CD4-positive, alpha-beta T cell (primary cell): Measurements from ENCODE around the gene RANBP3. TPM values are rescaled to one million over a fixed set of nuclear protein-coding genes. Genes with fewer than 3 reads are reported as not detected.

Source experiments
- ATAC-seq: fragments of 200-7000 bp; cut with Tn5 transposase; one replicate; pipeline ENCODE4 v1.10.0; 2022; ENCODE audit warnings: mild to moderate bottlenecking; ENCODE audit not compliant: poor library complexity
- CTCF ChIA-PET: fragments of 350-600 bp; sonication (Branson Sonifier 250); formaldehyde crosslinking; loops from one replicate; lab custom pipeline; 2021; ENCODE audit warnings: antibody characterized with exemption, inconsistent platforms; lab: Charles Lee
- POLR2A ChIA-PET: fragments of 350-600 bp; sonication (Branson Sonifier 250); formaldehyde crosslinking; loops from one replicate; lab custom pipeline; 2021; ENCODE audit warnings: antibody characterized with exemption, inconsistent platforms; lab: Charles Lee
- DNase-seq, 14 experiments: peaks; one replicate each; pipeline ENCODE4 v3.0.0-alpha.2; 2013 to 2020; ENCODE audit warnings: mixed read lengths in 2 of 14
- H3K27ac ChIP-seq, 2 donors: one replicate each; pipeline versions ENCODE4 v1.5.1 to v1.7.0; 2013; ENCODE audit warnings: low read length in 2 of 2, low read depth in 1 of 2, mild to moderate bottlenecking in 1 of 2
- H3K27me3 ChIP-seq, 2 experiments: 1 replicate in 1 of 2; 2 replicates in 1 of 2; pipeline versions ENCODE4 v1.6.1 to v1.7.0; 2013; ENCODE audit warnings: low read length in 2 of 2, control low read depth in 1 of 2, mild to moderate bottlenecking in 1 of 2, moderate library complexity in 1 of 2; ENCODE audit not compliant: insufficient read depth in 2 of 2, control insufficient read depth in 1 of 2
- H3K36me3 ChIP-seq: one replicate; pipeline ENCODE4 v1.6.1; 2013; ENCODE audit warnings: low read length, control low read depth; ENCODE audit not compliant: insufficient read depth
- H3K4me1 ChIP-seq: one replicate; pipeline ENCODE4 v1.6.1; 2013; ENCODE audit warnings: low read length, control low read depth; ENCODE audit not compliant: insufficient read depth
- H3K4me3 ChIP-seq: one replicate; pipeline ENCODE4 v1.5.1; 2013; ENCODE audit warnings: mild to moderate bottlenecking, low read length, moderate library complexity
- H3K9me3 ChIP-seq, 2 experiments: 1 replicate in 1 of 2; 2 replicates in 1 of 2; pipeline versions ENCODE4 v1.6.1 to v1.7.0; 2013; ENCODE audit warnings: low read length in 2 of 2, mild to moderate bottlenecking in 2 of 2, control low read depth in 1 of 2, moderate library complexity in 1 of 2; ENCODE audit not compliant: control insufficient read depth in 1 of 2, insufficient read depth in 1 of 2
- H3K27ac Mint-ChIP-seq: one replicate; pipeline ENCODE4 v1.8.0; 2020; ENCODE audit warnings: mixed read lengths
- H3K27me3 Mint-ChIP-seq: one replicate; pipeline ENCODE4 v1.8.0; 2021; ENCODE audit warnings: mixed read lengths
- H3K36me3 Mint-ChIP-seq: one replicate; pipeline ENCODE4 v1.8.0; 2021; ENCODE audit warnings: low read depth, mixed read lengths
- H3K4me1 Mint-ChIP-seq: one replicate; pipeline ENCODE4 v1.8.0; 2021; ENCODE audit warnings: low read depth, mixed read lengths
- H3K4me3 Mint-ChIP-seq: one replicate; pipeline ENCODE4 v1.8.0; 2020; ENCODE audit warnings: mild to moderate bottlenecking, mixed read lengths
- H3K9me3 Mint-ChIP-seq: one replicate; pipeline ENCODE4 v1.8.0; 2020; ENCODE audit warnings: mixed read lengths
- CTCF ChIP-seq: fragments of 200-600 bp; IDR thresholded peaks from one replicate; pipeline ENCODE4 v1.8.0; 2022; ENCODE audit warnings: antibody characterized with exemption, mild to moderate bottlenecking
- intact Hi-C, 2 experiments: fragments of 100-400 bp; cut with DNase I in 1 of 2; cut with micrococcal nuclease in 1 of 2; formaldehyde crosslinking; loops; one replicate each; pipeline versions ENCODE4 v1.15.1 to v1.9.0; 2023 to 2025; cut with DNase I, micrococcal nuclease
- total RNA-seq, 174 experiments: library from RNA in 2 of 174; stranded (reverse) in 2 of 174; gene quantifications; one replicate each; pipeline ENCODE4 v1.2.3 and lab custom pipeline; 2021 to 2026

RANBP3 gene
- total RNA-seq, 2 experiments from 2014 or later, result 82.7 to 88.7 TPM

GRCh38 chr19:5937550-5937949 is 40.4 kb downstream of the RANBP3 start:
- H3K4me1 ChIP-seq, result no peaks in the 10 kb centered on the region
- Mint-ChIP-seq H3K4me1 (no peaks in the 10 kb centered on the region), H3K27ac (peak overlapping the region; percentile 50), H3K4me3 (no peak overlapping the region), H3K27me3 (no peaks in the 10 kb centered on the region), H3K36me3 (peaks cover 88% of the 10 kb centered on the region), H3K9me3 (no peaks in the 10 kb centered on the region)
- CTCF ChIA-PET, result interaction anchor here (1.4 kb wide), 1 partner anchor 30 kb away, joined by 4 read pairs; no protein-coding TSS in a partner anchor
- H3K4me3 ChIP-seq, result no peak overlapping the region
- no peaks in the 10 kb centered on the region for H3K9me3 ChIP-seq
- TF ChIP-seq CTCF, result no peak
- POLR2A ChIA-PET, result no interaction called here
- peaks cover 83% of the 10 kb centered on the region for H3K36me3 ChIP-seq
- H3K27me3 ChIP-seq, result no peaks in the 10 kb centered on the region
- H3K27ac ChIP-seq, result no peak overlapping the region
- DNase-seq (no peak), ATAC-seq (no peak)
- intact Hi-C loops, result no loop called here

GRCh38 chr19:5936292-5936592 is 41.7 kb downstream of the RANBP3 start:
- Histone ChIP-seq H3K4me3 (no peak overlapping the region), H3K4me1 (no peaks in the 10 kb centered on the region), H3K27me3 (no peaks in the 10 kb centered on the region), H3K27ac (no peak overlapping the region), H3K36me3 (peaks cover 87% of the 10 kb centered on the region), H3K9me3 (no peaks in the 10 kb centered on the region)
- Mint-ChIP-seq H3K27ac (no peak overlapping the region), H3K36me3 (peaks cover 88% of the 10 kb centered on the region), H3K4me1 (no peaks in the 10 kb centered on the region), H3K27me3 (no peaks in the 10 kb centered on the region), H3K4me3 (no peak overlapping the region), H3K9me3 (no peaks in the 10 kb centered on the region)
- DNase-seq, result no peak
- no peak for ATAC-seq
- POLR2A ChIA-PET, result interaction anchor here (1.7 to 1.9 kb wide), 3 partner anchors 16 to 33 kb away, joined by 3 to 5 read pairs (median 4); partner anchors contain the start of gene NDUFA11
- CTCF ChIA-PET, result no interaction called here
- intact Hi-C loops, result no loop called here
- TF ChIP-seq CTCF, result no peak

GRCh38 chr19:5935473-5936291 is 42.3 kb downstream of the RANBP3 start:
- Histone ChIP-seq H3K9me3 (no peaks in the 10 kb centered on the region), H3K36me3 (peaks cover 87% of the 10 kb centered on the region), H3K4me1 (no peaks in the 10 kb centered on the region), H3K27ac (no peak overlapping the region), H3K4me3 (no peak overlapping the region), H3K27me3 (no peaks in the 10 kb centered on the region)
- Mint-ChIP-seq H3K9me3 (no peaks in the 10 kb centered on the region), H3K4me3 (no peak overlapping the region), H3K27ac (no peak overlapping the region), H3K4me1 (no peaks in the 10 kb centered on the region), H3K27me3 (no peaks in the 10 kb centered on the region), H3K36me3 (peaks cover 89% of the 10 kb centered on the region)
- ATAC-seq (no peak), DNase-seq (no peak)
- intact Hi-C loops, result no loop called here
- ChIA-PET POLR2A (interaction anchor here (1.7 to 1.9 kb wide), 3 partner anchors 16 to 32 kb away, joined by 3 to 5 read pairs (median 4); partner anchors contain the start of gene NDUFA11), CTCF (no interaction called here)
- no peak for TF ChIP-seq CTCF
